Left renal cortex interstitium (tissue), 4 donors: Measurements from ENCODE around the gene GGTA1. TPM values are rescaled to one million over a fixed set of nuclear protein-coding genes. Genes with fewer than 3 reads are reported as not detected.

Experiments
- DNase-seq, 4 donors: peaks; one replicate each; pipeline ENCODE4 v3.0.0-alpha.2; 2013; ENCODE audit warnings: low read depth in 4 of 4, low spot score in 2 of 4, missing footprints in 1 of 4
- polyA plus RNA-seq, 4 donors: library from polyadenylated mRNA; unstranded; fragments of 120-200 nt; gene quantifications; one replicate each; pipeline ENCODE4 v1.2.1, GENCODE V29; 2013; ENCODE audit not compliant: insufficient read length in 4 of 4

GGTA1 gene
- polyA plus RNA-seq, 4 donors, result 3.5 to 7.2 (median 5.6) TPM

- DNase-seq, result no peak
Observed at GRCh38 chr9:121503444-121503843, 3.8 kb upstream of the GGTA1 start.

- DNase-seq, result no peak
Observed at GRCh38 chr9:121500165-121500478, 478 bp upstream of the GGTA1 start.

- no peak for DNase-seq
Observed at GRCh38 chr9:121499177-121499426, 542 bp downstream of the GGTA1 start.

- no peak for DNase-seq
Observed at GRCh38 chr9:121498487-121499176, 1.0 kb downstream of the GGTA1 start.

- peak in 2 of 4 donors; percentile 56 to 81 for DNase-seq
Observed at GRCh38 chr9:121498150-121498486, 1.5 kb downstream of the GGTA1 start.

- DNase-seq, result no peak
Observed at GRCh38 chr9:121495976-121496375, 3.7 kb downstream of the GGTA1 start.

GRCh38 chr9:121494192-121494591 lies 5.5 kb downstream of the GGTA1 start:
- no peak for DNase-seq

- no peak for DNase-seq
Observed at GRCh38 chr9:121491111-121491510, 8.5 kb downstream of the GGTA1 start.

- no peak for DNase-seq
Observed at GRCh38 chr9:121489344-121489743, 10.3 kb downstream of the GGTA1 start.

GRCh38 chr9:121486043-121486442 lies 13.6 kb downstream of the GGTA1 start:
- no peak for DNase-seq

- no peak for DNase-seq
Observed at GRCh38 chr9:121485623-121486022, 14.0 kb downstream of the GGTA1 start.

GRCh38 chr9:121484651-121485446 lies 14.8 kb downstream of the GGTA1 start:
- no peak for DNase-seq

GRCh38 chr9:121483473-121484031 lies 16.1 kb downstream of the GGTA1 start:
- no peak for DNase-seq

- no peak for DNase-seq
Observed at GRCh38 chr9:121483049-121483448, 16.6 kb downstream of the GGTA1 start.

GRCh38 chr9:121478816-121479676 lies 20.6 kb downstream of the GGTA1 start:
- DNase-seq, result no peak

GRCh38 chr9:121476156-121476555 lies 23.5 kb downstream of the GGTA1 start:
- DNase-seq, result no peak

GRCh38 chr9:121474231-121474947 lies 25.3 kb downstream of the GGTA1 start:
- DNase-seq, result no peak

GRCh38 chr9:121473229-121473628 lies 26.4 kb downstream of the GGTA1 start:
- no peak for DNase-seq

GRCh38 chr9:121472446-121472845 lies 27.2 kb downstream of the GGTA1 start:
- no peak for DNase-seq

- no peak for DNase-seq
Observed at GRCh38 chr9:121466142-121466541, 33.5 kb downstream of the GGTA1 start.

- no peak for DNase-seq
Observed at GRCh38 chr9:121464968-121465367, 34.7 kb downstream of the GGTA1 start.
